ENCODE results near the gene CHD5.
"Not testable (repeated sequence)": the region's sequence is repeated elsewhere in the genome, so short reads cannot be mapped to it uniquely, and the experiment has no call there.

CHD5 gene

DNA sequence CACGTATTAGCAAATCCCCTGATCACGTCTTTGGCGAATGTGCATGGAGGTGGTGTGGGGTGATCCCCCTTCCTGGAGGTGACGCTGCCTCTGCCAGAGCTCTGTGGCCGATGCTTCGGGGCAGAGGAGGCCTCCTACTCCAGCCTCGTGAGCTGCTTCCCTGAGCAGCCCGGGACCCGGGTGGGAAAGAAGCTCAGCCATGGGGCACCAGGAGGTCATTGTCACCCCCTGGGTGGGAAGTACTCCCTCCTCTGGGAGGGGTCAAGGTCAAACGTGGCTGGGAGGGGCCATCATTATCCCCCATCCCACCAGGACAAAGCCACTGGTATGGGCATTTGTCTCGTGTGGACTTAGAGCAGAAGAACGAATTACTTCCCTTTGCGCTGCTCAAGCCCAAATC, 93.8 kb downstream of the CHD5 start:
- DNase-seq (ENCODE audit: low read depth, low spot score) = no peak

- no peak for DNase-seq (ENCODE audit: low read depth, low spot score)
These were observed 94.5 kb downstream of the CHD5 start for GRCh38 chr1:6085666-6086065.

DNA sequence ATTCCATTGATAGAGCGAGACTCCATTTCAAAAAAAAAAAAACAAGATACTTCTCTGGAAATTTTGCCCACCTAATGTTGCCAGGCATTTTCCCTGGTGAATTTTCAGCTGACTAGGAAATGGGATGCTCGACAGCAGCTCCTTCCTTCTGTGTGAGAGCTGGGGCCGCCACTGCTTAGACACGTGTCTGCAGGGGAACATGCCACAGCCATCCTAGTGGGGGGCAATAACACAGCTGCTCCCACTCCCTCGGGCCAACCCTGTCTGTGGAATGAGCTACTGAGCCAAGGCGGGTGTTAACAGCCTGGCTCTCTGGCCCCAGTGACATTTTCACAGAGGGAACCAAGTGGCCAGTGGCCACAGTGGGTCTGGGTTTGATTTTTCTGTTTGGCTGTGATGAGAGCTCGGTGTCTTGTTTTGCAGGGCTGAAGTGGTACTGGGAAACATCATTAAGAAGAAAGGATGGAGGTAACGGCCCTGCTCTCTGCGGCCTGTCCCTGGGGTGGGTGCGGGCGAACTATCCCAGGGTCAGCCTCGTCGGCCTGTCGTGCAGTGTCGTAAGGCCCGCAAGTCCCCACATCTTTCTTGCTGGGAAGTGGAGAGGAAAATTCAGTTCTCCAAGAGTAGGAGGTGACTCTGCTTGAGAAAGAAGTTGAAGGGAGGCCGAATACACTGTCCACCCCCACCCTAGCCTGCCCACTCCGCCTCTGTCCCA, 95.2 kb downstream of the CHD5 start:
- DNase-seq (ENCODE audit: low read depth, low spot score) = no peak

- DNase-seq (ENCODE audit: low read depth, low spot score) = no peak
These were observed 96.2 kb downstream of the CHD5 start for GRCh38 chr1:6083801-6084446.

GRCh38 chr1:6083385-6083784, 96.7 kb downstream of the CHD5 start:
- DNase-seq (ENCODE audit: low read depth, low spot score) = no peak

- DNase-seq (ENCODE audit: low read depth, low spot score) = no peak
These were observed 97.6 kb downstream of the CHD5 start for GRCh38 chr1:6082430-6082971.

DNA sequence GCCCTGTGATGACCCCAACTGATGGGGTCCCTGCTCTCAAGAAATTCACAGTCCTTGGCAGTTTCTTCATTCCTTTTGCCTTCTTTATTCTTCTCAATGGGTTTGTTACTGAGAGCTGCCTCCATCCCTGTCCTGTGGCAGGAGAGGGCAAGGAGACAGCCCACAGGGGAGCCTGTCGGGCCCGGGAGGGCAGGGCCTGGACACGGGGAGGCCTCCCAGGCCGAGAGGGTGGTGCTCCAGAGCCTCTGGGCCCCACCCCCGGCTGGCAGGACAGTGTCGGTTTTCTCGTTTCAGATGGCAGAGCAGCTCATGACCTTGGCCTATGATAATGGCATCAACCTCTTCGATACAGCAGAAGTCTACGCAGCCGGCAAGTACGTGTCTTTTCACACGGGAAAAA, 98.2 kb downstream of the CHD5 start:
- DNase-seq (ENCODE audit: low read depth, low spot score) = no peak

- DNase-seq (ENCODE audit: low read depth, low spot score) = no peak
These were observed 99.7 kb downstream of the CHD5 start for GRCh38 chr1:6080469-6080868.

- DNase-seq (ENCODE audit: low read depth, low spot score) = no peak
These were observed 102.2 kb downstream of the CHD5 start for GRCh38 chr1:6077919-6078318.

- DNase-seq (ENCODE audit: low read depth, low spot score) = no peak
These were observed 102.6 kb downstream of the CHD5 start for GRCh38 chr1:6077506-6077905.

GRCh38 chr1:6077061-6077460, 103.1 kb downstream of the CHD5 start:
- not testable (repeated sequence) for DNase-seq (ENCODE audit: low read depth, low spot score)

DNA sequence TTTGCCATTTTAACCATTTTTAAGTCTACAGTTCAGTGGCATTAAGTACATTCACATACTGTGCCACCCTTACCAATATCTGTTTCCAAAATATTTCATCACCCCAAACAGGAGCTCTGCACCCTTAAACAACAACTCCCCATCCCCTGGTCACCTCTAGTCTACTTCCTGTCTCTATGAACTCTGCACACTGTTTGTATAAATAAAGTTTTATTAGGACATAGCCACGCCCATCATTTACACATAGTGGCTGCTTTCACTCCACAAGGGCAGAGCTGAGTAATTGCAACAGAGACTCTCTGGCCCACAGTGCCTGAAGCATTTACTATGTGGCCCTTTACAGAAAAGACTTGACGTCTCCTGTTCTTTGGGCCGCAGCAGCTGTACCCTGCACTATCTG, 104.4 kb downstream of the CHD5 start:
- DNase-seq (ENCODE audit: low read depth, low spot score) = no peak

DNA sequence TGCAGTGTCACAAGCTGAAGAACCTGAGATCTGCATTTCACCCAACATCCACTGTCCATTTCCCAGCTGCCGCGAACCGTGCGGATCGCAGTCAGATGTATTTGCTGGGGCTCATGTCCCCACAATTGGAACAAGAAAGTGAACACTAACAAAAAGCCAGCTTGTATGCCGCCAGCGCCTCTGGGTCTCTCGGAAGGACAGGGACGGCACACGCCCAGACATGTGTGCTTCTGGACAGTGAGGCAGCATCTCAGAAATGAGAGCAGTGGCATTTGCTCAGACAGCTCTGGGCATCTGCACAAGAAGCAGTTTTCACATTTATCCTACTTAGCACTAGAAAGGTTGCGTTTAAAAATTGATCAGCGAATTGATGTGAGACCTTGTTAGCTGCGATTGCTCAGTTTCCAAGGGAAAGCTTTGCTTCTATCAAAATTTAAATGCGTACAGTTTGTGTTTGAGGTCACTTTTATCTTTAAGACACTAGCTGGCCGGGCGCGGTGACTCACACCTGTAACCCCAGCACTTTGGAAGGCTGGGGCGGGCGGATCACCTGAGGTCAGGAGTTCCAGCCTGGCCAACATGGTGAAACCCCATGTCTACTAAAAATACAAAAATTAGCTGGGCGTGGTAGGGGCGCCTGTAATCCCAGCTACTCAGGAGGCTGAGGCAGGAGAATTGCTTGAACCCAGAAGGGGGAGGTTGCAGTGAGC, 105.8 kb downstream of the CHD5 start:
- DNase-seq (ENCODE audit: low read depth, low spot score) = no peak

DNA sequence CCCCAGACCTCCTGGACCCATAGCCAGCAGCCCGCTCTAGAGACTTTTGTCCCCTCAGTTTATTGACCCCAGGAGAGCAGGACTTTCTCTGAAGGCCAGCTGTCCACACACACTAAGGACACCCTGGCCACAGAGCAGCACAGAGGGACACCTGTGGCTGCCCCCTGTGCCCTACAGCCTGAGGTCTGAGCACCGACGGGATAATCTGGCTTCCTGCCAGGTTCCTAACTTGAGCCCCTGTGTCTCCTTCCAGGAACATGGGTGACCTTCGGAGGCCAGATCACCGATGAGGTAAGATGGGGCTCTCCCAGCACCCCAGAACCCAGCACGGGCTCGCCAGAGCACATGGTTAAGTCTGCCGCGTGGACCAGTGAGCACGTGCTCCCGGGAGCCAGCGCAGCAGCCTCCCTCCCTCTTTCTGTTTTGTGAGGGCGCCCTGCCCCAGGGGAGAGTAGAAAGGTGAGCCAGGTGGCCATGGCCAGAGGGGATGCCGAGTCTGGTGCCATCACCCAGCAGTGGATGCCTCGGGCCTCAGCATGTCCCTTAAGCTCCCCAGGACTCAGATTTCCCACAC, 106.6 kb downstream of the CHD5 start:
- no peak for DNase-seq (ENCODE audit: low read depth, low spot score)

GRCh38 chr1:6072774-6073479, 107.2 kb downstream of the CHD5 start:
- DNase-seq (ENCODE audit: low read depth, low spot score) = no peak

DNA sequence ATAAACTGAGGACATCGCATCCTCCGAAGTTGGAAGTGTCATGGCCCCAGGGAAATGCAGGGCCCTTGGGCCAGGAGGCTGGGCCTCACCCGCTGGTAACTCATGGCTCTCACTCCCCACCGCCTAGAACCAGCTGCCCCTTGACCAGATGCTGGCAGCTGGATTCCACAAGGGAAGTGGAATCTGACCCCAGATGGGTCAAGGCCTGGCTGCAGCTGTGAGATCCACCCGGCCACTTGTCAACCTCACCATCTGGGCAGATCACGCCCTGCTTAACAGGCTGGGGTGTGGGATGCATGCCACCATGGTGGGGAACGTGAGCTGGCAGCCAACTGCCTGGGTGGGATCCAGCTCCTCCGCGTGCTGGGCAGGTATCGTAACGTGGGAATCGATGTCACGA, 108.9 kb downstream of the CHD5 start:
- DNase-seq (ENCODE audit: low read depth, low spot score) = no peak

GRCh38 chr1:6070450-6070974, 109.6 kb downstream of the CHD5 start:
- DNase-seq (ENCODE audit: low read depth, low spot score) = no peak

DNA sequence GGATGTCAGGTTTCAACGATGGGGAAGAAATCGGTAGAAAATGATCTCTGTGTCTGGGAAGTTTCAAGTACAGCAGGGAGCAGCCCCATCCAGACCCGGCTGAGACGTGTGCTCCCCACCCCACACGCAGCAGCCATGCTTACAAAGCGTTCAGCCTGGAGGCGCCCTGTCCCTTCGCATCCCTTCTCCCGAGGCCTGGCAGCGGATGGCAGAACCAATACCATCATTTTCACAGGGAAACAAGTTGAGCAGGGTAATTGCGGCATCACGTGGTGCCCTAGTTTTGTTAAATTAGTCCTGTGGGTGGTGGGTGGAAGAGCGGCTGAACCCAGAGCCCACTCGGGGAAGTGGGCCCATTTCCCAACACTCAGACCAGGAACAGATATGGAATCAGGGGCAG, 110.5 kb downstream of the CHD5 start:
- no peak for DNase-seq (ENCODE audit: low read depth, low spot score)

DNA sequence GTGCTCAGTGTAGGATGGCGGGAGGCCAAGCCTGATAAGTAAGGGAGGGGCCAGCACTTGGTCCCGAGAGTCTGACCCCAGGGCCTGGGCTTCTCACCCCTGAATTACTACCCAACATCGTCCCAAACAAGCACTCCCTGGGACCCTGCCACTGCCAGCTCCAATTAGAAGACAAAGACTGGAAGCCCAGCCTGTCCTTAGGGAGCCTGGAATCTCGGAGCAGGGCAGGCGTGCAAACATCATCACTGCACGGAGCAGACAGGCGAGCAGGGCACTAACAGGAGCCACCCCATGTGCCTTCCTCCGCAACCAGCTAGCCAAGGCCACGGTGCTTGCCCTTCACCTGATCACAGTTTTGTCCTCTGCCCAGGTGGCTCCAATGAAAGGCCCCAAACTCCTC, 111.2 kb downstream of the CHD5 start:
- DNase-seq (ENCODE audit: low read depth, low spot score) = no peak

GRCh38 chr1:6068073-6068472, 112.0 kb downstream of the CHD5 start:
- no peak for DNase-seq (ENCODE audit: low read depth, low spot score)

DNA sequence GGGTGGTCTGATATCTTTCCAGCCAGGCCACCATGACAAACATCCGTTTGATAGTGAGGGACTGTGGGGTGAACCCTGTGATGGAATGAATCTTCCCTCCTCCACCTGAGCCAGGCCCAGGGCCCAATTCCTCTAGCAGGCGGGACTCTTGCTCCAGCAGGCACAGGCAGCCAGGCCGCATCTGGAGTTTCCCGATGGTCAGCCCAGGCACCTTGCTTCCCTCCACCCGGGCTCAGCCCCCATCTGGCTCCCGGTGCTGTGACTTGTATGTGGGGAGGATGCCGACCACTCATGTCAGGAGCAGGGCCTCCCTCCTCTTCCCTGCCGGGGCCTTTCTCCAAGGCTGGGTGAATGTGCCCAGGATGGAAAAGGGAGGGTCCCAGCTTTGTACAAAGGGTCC, 113.4 kb downstream of the CHD5 start:
- DNase-seq (ENCODE audit: low read depth, low spot score) = no peak
